GM12878 (cell line): ENCODE results near the gene DNAJC27. TPM values are rescaled to one million over a fixed set of nuclear protein-coding genes. Genes with fewer than 3 reads are reported as not detected.

ENCODE experiments used
- ATAC-seq: fragments of 200-7000 bp; cut with Tn5 transposase; 3 replicates; pipeline ENCODE4 v1.9.1; 2020; ENCODE audit warnings: mild to moderate bottlenecking, moderate library complexity
- BruUV-seq: library from RNA; stranded (reverse); fragments of 400-500 nt; replicated peaks from 2 replicates; lab custom pipeline; 2021; lab: Mats Ljungman, UMichigan
- CTCF ChIA-PET: fragments of 300-600 bp; sonication (Branson Sonifier 250); formaldehyde crosslinking; extraction: SDS; loops from one replicate; lab custom pipeline; 2021; ENCODE audit warnings: inconsistent platforms; lab: Yijun Ruan, JAX
- POLR2A ChIA-PET: fragments of 350-600 bp; formaldehyde crosslinking; extraction: SDS; loops from one replicate; lab custom pipeline; 2021; ENCODE audit warnings: inconsistent platforms; lab: Charles Lee
- RAD21 ChIA-PET: fragments of 300-600 bp; sonication (Branson Sonifier 250); formaldehyde crosslinking; loops from one replicate; lab custom pipeline; 2023; ENCODE audit warnings: antibody characterized with exemption; ENCODE audit not compliant: unreplicated experiment; lab: Charles Lee
- SMC1A ChIA-PET: fragments of 300-600 bp; sonication (Branson Sonifier 250); formaldehyde crosslinking; loops from one replicate; lab custom pipeline; 2023; ENCODE audit not compliant: unreplicated experiment, uncharacterized antibody; lab: Charles Lee
- DNase-seq: peaks from one replicate; pipeline ENCODE4 v3.0.0-alpha.2; 2011; ENCODE audit warnings: low read depth, low spot score
- FAIRE-seq: peaks from 3 replicates; lab custom pipeline; 2011; peaks lifted over from hg19 to GRCh38; lab: Jason Lieb, UNC
- H2AFZ ChIP-seq: 2 replicates; pipeline ENCODE4 v1.6.0; 2011; ENCODE audit warnings: low read depth, low read length, control low read depth; ENCODE audit not compliant: control insufficient read depth
- H3K27ac ChIP-seq: 2 replicates; pipeline ENCODE4 v1.5.1; 2011; ENCODE audit warnings: control low read depth; ENCODE audit not compliant: control insufficient read depth, insufficient read depth
- H3K27me3 ChIP-seq, 2 experiments: replicated peaks in 1 of 2; 2 replicates each; pipeline versions ENCODE4 v1.6.0 to v1.6.1; 2011; ENCODE audit warnings: low read length in 1 of 2; ENCODE audit not compliant: control insufficient read depth in 2 of 2, insufficient read depth in 2 of 2
- H3K36me3 ChIP-seq, 2 experiments: 2 replicates each; pipeline ENCODE4 v1.5.1; 2011; ENCODE audit warnings: low read length in 1 of 2; ENCODE audit not compliant: control insufficient read depth in 2 of 2, insufficient read depth in 2 of 2
- H3K4me1 ChIP-seq: 2 replicates; pipeline ENCODE4 v1.6.1; 2011; ENCODE audit warnings: mild to moderate bottlenecking, low read length, moderate library complexity, mixed read lengths; ENCODE audit not compliant: control insufficient read depth, insufficient read depth
- H3K4me2 ChIP-seq: 2 replicates; pipeline ENCODE4 v1.6.0; 2011; ENCODE audit warnings: control low read depth; ENCODE audit not compliant: control insufficient read depth, insufficient read depth
- H3K4me3 ChIP-seq: fragments of 200-600 bp; sonication (generic); 2 replicates; pipeline ENCODE4 v1.5.1; 2016
- H3K79me2 ChIP-seq: 2 replicates; pipeline ENCODE4 v1.6.0; 2011; ENCODE audit warnings: low read length; ENCODE audit not compliant: control insufficient read depth, insufficient read depth
- H3K9ac ChIP-seq: 2 replicates; pipeline ENCODE4 v1.8.0; 2011; ENCODE audit warnings: low read length, control low read depth, mixed read lengths; ENCODE audit not compliant: control insufficient read depth, insufficient read depth
- H3K9me3 ChIP-seq: replicated peaks from 3 replicates; pipeline ENCODE4 v1.5.1; 2011; ENCODE audit warnings: mild to moderate bottlenecking, low read length; ENCODE audit not compliant: control insufficient read depth, insufficient read depth
- H4K20me1 ChIP-seq: 2 replicates; pipeline ENCODE4 v1.6.0; 2011; ENCODE audit not compliant: control insufficient read depth, insufficient read depth
- WGBS: methylation state at CpG from one replicate; pipeline ENCODE4 v1.1.6; 2016; ENCODE audit warnings: low lambda C conversion rate; ENCODE audit not compliant: insufficient replicate concordance, insufficient coverage; ENCODE audit errors: missing lambda C conversion rate; 5-methylcytosine and 5-hydroxymethylcytosine counted together
- in situ Hi-C: fragments of 300-500 bp; cut with MboI; formaldehyde crosslinking; loops from 9 replicates; pipeline ENCODE4 v1.14.3; 2018; ENCODE audit warnings: mixed read lengths
- intact Hi-C: fragments of 100-400 bp; cut with micrococcal nuclease; formaldehyde crosslinking; loops from one replicate; pipeline ENCODE4 v1.14.2; 2022; ENCODE audit not compliant: unreplicated experiment
- polyA plus RNA-seq, 11 experiments: library from polyadenylated mRNA; depleted of rRNA in 4 of 11; unstranded in 6 of 11; stranded (reverse) in 5 of 11; fragments of >200 nt; fragmentation: Nextera tagmentation in 4 of 11; fragmentation: Illumina TruSeq in 1 of 11; extraction: Ambion mirVana in 4 of 11; extraction: Trizol in 1 of 11; gene quantifications; 1 replicate in 1 of 11; 2 replicates in 10 of 11; pipeline versions ENCODE4 v1.2.1 to v1.2.3, GENCODE V29; 2011 to 2016; ENCODE audit warnings: inconsistent platforms in 2 of 11, missing spikeins in 2 of 11, low read depth in 1 of 11
- total RNA-seq, 4 experiments: library from RNA; depleted of rRNA in 3 of 4; stranded (reverse); fragments of >200 nt in 3 of 4; fragmentation: Illumina TruSeq in 1 of 4; extraction: Trizol in 1 of 4; gene quantifications; 2 replicates each; pipeline versions ENCODE4 v1.2.1 to v1.2.3, GENCODE V29; 2013 to 2021
- TF ChIP-seq, protein P1 (sequence below): fragments of 150-350 bp; IDR thresholded peaks from 2 replicates; pipeline ENCODE4 v1.6.1; 2016; ENCODE audit warnings: low read depth, low read length
- TF ChIP-seq, protein P2 (sequence below): IDR thresholded peaks from 2 replicates; pipeline ENCODE4 v1.6.1; 2012; ENCODE audit warnings: low read depth, low read length, improper control_type of control experiment
- TF ChIP-seq, protein P3 (sequence below): fragments of 450-650 bp; IDR thresholded peaks from 2 replicates; pipeline ENCODE4 v1.6.1; 2016; ENCODE audit warnings: mild to moderate bottlenecking

Gene DNAJC27
- total and polyA plus RNA-seq, 10 of the 15 experiments (the other 5 are each of a cell fraction or from before 2014, with no cell fraction given): 0.95 to 9.6 (median 3.7) TPM

DNA sequence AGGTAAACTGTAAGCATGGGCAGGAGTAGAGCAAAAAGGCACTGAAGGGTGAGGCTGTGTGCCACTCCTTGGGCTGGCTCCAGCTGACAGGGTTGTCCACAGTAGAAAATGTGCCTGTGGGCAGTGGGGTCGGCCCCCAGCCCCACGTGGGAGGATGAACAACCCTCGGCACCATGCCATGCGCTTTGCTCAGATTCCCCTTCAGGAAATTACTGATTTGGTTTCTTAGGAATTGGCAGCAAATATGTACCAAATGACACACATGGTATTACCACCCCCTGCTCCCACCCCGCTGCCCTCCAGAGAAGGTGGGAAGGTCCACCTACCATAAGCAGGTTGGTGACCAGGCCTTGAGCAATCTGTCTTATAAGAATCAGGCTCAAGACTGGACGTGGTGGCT lies 65.3 kb downstream of the DNAJC27 start:
- Histone ChIP-seq H3K4me1 (no peaks in the 10 kb centered on the region), H3K9me3 (peaks cover 4% of the 10 kb centered on the region; the same call in 2 of the 3 replicates), H3K4me2 (no peak overlapping the region), H2AFZ (no peak overlapping the region), H3K4me3 (no peak overlapping the region), H3K9ac (no peak overlapping the region), H4K20me1 (no peaks in the 10 kb centered on the region), H3K36me3 (peaks cover 8 to 16% of the 10 kb centered on the region in 2 experiments; a peak in 3 of 4 replicates), H3K27me3 (no peaks in the 10 kb centered on the region), H3K27ac (no peak overlapping the region), H3K79me2 (no peaks in the 10 kb centered on the region; the same call in 1 of the 2 replicates)
- ChIA-PET RAD21 (no interaction called here), SMC1A (no interaction called here), CTCF (no interaction called here), POLR2A (no interaction called here)
- no peak for DNase-seq
- no peak for ATAC-seq
- WGBS: 89% methylated on average over 6 of the region's 6 CpGs
- in situ Hi-C loops: no loop called here
- TF ChIP-seq, protein P1, sequence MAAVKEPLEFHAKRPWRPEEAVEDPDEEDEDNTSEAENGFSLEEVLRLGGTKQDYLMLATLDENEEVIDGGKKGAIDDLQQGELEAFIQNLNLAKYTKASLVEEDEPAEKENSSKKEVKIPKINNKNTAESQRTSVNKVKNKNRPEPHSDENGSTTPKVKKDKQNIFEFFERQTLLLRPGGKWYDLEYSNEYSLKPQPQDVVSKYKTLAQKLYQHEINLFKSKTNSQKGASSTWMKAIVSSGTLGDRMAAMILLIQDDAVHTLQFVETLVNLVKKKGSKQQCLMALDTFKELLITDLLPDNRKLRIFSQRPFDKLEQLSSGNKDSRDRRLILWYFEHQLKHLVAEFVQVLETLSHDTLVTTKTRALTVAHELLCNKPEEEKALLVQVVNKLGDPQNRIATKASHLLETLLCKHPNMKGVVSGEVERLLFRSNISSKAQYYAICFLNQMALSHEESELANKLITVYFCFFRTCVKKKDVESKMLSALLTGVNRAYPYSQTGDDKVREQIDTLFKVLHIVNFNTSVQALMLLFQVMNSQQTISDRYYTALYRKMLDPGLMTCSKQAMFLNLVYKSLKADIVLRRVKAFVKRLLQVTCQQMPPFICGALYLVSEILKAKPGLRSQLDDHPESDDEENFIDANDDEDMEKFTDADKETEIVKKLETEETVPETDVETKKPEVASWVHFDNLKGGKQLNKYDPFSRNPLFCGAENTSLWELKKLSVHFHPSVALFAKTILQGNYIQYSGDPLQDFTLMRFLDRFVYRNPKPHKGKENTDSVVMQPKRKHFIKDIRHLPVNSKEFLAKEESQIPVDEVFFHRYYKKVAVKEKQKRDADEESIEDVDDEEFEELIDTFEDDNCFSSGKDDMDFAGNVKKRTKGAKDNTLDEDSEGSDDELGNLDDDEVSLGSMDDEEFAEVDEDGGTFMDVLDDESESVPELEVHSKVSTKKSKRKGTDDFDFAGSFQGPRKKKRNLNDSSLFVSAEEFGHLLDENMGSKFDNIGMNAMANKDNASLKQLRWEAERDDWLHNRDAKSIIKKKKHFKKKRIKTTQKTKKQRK: no peak
- TF ChIP-seq, protein P2, sequence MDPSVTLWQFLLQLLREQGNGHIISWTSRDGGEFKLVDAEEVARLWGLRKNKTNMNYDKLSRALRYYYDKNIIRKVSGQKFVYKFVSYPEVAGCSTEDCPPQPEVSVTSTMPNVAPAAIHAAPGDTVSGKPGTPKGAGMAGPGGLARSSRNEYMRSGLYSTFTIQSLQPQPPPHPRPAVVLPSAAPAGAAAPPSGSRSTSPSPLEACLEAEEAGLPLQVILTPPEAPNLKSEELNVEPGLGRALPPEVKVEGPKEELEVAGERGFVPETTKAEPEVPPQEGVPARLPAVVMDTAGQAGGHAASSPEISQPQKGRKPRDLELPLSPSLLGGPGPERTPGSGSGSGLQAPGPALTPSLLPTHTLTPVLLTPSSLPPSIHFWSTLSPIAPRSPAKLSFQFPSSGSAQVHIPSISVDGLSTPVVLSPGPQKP: no peak
- TF ChIP-seq, protein P3, sequence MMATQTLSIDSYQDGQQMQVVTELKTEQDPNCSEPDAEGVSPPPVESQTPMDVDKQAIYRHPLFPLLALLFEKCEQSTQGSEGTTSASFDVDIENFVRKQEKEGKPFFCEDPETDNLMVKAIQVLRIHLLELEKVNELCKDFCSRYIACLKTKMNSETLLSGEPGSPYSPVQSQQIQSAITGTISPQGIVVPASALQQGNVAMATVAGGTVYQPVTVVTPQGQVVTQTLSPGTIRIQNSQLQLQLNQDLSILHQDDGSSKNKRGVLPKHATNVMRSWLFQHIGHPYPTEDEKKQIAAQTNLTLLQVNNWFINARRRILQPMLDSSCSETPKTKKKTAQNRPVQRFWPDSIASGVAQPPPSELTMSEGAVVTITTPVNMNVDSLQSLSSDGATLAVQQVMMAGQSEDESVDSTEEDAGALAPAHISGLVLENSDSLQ: no peak
- intact Hi-C loops: no loop called here
- FAIRE-seq: no peak
- no TSS peak for BruUV-seq
